ENCODE data around the gene TYK2.

TYK2 gene

DNA sequence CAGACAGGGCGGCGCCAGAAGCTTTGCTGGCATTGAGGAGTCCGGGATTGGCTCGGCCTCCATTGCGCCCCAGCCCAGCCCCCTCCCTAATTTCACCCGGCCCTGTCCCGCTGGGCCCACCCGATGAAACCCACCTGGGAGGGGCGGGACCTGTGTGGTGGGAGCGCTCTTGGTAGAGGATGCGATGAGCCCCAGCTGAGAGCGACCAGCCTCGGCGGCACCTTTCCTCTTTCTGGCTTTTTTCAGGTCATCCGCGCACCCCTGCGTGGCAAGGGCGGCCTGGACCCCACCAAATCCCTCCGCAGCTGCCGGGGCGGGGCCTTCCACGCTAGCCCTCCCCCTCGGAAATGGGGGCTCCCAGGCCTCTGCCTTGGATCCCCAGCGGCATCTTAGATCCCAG is 70.9 kb downstream of the TYK2 start, which contains the start of gene ZGLP1:
ZGLP1 (minus strand) TSS at position 393 of the 400 bp plus-strand sequence.
- no peak for DNase-seq (ENCODE audit: low read depth)

DNA sequence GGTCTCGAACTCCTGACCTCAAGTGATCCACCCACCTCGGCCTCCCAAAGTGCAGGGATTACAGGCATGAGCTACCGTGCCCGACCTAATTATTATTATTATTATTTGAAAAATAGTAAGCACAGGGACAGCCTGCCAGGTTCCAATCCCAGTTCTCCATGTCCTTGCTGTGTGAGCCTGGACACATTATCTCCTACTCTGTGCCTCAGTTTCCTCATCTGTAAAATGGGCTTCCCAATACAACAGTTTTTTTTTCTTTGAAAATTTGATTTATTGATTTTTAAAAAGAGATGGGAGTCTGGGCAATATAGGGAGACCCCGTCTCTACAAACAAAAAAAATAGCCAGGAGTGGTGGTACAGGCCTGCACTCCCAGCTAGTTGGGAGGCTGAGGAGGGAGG is 74.0 kb downstream of the TYK2 start:
- no peak for DNase-seq (ENCODE audit: low read depth)

DNA sequence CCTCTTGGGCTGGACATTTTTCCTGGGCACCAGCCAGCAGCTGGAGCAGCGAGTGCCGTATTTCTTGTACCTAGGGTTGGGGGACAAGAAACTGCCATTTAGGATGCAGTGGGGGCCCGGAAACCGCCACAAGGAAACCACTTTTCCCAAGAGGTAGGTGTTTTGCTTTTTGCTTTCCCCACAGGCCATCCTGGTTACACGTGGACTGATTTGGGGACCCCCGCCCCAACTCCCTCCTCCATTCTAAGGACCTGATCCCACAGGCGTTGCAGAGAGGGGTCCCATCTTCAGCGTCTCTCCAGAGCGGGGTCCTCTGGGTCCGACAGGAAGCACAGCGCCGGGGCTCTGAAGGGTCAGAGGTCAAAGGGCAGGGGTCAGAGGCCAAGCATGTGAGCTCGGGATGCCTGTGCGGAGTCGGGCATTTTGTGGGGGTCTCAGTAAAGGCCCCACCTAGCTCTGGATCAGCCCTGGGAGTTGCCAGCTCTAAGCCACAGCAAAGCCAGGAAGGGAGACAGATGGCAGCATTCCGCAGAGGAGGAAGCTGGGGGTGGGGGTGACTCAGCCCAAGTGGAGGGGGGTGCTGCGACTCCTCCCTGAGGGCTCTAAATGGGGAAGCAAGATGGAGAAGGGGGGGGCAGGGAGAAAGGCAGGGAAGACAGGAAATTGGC is 75.1 kb downstream of the TYK2 start:
- DNase-seq (ENCODE audit: low read depth): no peak

Data from stimulated activated CD8-positive, alpha-beta memory T cell treated with anti-CD3 and anti-CD28 coated beads, Interleukin-7, amount 100 ng/mL, for 24 hours (primary cell).